Embryonic facial prominence (tissue), 1 donor: ENCODE results near the gene ARHGAP8.
"Not testable (repeated sequence)": the region's sequence is repeated elsewhere in the genome, so short reads cannot be mapped to it uniquely, and the experiment has no call there.

Source experiments
- DNase-seq: peaks from one replicate; pipeline ENCODE4 v3.0.0-alpha.2; 2016; ENCODE audit errors: extremely low spot score

Gene ARHGAP8

GRCh38 chr22:44885806-44886360, 133.5 kb downstream of the ARHGAP8 start:
- DNase-seq: no peak

DNA sequence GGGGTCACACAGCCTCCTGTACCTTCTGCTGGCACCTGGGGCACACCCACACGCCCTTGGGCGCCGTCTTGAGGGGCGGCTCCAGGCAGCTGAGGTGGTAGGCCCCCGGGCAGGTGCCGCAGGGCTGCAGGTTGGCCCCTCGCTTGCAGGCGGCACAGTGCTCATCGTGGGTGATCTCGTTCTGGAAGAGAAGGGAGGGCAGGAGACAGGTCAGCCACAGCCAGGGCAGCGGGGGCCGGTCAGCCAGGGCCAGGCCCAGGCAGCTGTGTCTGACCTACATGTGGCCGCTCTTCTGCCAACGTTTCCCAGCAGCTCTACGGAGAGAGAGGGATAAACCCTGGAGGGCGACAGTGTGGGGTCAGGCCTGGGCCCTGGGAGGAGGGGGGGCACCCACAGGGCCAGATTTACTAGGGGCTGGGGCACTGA, 135.6 kb downstream of the ARHGAP8 start:
- no peak for DNase-seq

- no peak for DNase-seq
Observed at GRCh38 chr22:44888491-44889254, 136.3 kb downstream of the ARHGAP8 start.

DNA sequence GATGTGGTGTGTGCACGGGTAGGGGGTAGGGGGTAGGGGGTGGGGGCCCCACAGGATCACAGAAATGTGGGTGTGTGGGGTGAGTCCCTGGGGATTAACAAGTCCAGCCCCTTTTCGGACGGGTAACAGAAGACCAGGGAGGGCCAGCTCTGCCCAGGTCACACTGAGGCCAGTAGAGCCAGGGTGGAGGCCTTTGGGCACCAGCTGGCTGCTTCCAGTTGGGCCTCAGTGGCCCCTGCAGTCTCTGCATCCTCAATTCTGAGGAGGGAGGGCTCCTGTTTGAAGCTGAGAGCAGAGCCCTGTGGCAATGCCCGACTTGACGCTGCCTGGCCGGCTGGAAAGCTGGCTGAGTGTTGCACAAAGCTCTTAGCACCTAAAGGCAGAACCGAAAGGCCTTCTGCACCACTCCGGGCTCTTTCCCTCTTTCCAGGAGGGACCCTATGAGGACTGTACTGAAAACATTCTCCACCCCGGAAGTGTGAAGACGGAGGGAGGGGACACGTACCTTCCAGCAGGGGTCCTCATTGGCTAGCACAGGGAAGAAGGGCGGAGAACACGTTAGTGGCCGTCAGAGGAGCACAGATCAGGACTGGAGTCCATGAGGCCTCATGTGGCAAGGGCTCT, 137.0 kb downstream of the ARHGAP8 start:
- no peak for DNase-seq

GRCh38 chr22:44890416-44891292, 138.3 kb downstream of the ARHGAP8 start:
- no peak for DNase-seq

DNA sequence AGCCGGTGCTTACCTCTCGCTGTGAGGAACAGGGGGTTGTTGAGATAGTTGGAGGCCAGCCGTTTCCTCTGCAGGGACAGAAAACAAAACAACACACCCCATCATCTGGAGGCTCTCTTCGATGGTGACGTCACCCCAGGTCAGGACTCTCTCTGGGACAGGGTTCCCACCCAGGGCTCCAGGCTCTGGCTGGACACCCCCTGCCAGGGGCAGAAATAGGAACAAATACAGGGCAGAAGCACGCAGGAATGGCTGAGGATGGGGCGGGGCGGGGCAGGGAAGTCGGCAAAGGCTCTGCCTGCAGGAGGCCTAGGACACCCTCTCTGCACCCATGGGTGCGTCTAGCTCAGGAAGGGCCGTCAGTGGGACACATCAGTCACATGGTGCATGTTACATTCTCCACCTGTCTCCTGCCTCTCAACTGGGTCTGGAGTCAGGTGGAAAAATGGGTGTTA, 138.9 kb downstream of the ARHGAP8 start:
- DNase-seq: no peak

GRCh38 chr22:44891791-44892190, 139.4 kb downstream of the ARHGAP8 start:
- no peak for DNase-seq

DNA sequence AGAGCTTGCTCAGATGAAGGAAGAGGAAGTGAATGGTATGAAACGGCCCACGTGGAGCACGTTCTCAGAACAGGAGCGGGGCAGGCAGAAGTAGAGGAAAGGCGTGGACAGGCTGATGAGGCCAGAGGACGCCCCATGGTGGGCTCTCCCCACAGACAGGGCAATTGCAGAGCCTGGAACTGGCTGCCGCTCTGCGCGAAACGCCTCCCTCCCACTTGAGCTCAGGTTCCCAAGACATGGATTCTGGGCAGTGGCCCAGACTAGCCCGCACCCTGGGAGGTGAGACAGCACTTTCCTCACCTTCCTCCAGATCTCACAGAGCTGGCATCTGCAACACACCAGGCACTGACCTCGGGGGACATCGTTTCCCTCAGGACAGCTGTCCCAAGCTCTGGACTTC, 139.9 kb downstream of the ARHGAP8 start:
- DNase-seq: no peak

DNA sequence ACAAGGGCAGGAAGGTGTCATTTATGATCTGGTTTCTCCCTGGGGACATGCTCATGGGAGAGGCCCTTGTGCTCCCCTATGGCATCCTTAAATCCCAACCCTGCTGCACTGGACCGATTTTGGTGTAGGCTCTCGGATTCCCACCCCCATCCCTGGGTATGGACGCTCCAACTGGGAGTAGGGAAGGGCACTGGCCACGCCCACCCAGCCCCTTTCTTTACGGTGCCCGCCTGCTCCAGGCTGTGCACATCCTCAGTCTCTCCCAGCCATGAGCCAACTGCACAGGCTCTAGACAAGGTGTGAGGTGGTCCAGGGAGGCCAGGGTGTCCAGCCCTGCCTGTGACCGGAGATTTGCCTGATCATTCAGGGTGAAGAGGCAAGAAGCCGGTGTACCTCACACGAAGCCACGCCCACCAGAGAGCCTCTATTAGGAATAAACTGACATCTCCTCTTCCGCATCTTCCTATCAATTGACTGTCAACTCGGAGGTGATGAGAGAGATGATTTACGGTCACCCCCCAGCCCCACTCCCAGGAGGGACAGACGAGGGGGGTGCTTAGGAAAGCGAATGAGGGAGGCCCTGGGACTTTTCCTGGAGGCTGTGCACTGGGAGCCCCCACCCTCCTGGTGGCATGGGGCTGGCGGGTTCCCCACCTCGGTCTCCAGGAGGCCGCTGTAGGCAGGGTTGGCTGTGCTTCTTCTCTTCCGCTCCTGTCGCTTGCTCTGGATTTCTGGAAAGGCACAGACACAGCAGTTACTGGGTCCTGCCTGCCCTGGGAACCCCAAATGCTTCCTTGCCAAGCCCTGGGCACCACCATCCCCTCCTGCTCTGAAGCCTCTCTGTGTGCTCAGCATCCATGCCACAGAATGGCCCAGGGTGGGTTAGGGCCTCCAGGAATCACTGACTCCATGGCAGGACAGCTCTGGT, 140.7 kb downstream of the ARHGAP8 start:
- no peak for DNase-seq

GRCh38 chr22:44893731-44894080, 141.3 kb downstream of the ARHGAP8 start:
- no peak for DNase-seq

DNA sequence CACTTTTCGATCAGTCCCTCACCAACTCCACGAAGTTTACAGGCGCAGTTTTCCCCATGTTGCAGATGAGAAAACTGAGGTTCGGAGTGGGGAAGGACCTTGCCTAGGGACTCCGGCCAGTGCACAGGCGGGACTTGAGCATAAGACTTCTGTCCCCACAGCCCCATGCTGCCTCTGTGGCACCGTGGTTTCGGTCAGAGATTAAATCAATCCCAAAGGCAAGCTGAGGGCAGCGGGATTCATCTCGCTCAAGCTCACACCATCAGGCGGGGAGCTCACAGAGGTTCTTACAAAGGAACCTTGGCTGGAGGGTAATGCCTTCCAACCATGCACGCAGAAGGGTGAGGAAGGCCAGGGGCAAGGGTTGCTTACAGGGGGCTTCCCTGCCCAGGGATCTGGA, 141.9 kb downstream of the ARHGAP8 start:
- no peak for DNase-seq

DNA sequence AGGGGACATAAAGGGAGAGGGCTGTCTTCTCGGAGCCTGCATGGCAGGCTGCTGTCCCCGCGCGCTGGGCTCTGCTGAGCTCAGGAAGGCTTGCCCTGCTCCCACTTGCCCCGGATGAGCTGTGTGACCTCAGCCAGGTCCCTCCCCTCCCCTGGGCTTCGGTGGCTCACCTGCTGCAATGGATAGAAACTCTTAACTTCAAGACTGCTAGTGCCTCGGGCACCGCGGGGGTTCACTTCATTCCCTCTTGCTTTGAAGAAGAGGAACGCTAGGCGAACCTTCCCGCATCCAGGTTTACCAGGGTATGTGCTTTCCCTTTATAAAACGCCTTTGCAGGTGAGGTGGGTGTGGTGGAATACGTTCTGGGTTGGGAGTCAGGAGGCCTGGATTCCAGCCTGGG, 142.4 kb downstream of the ARHGAP8 start:
- DNase-seq: no peak

DNA sequence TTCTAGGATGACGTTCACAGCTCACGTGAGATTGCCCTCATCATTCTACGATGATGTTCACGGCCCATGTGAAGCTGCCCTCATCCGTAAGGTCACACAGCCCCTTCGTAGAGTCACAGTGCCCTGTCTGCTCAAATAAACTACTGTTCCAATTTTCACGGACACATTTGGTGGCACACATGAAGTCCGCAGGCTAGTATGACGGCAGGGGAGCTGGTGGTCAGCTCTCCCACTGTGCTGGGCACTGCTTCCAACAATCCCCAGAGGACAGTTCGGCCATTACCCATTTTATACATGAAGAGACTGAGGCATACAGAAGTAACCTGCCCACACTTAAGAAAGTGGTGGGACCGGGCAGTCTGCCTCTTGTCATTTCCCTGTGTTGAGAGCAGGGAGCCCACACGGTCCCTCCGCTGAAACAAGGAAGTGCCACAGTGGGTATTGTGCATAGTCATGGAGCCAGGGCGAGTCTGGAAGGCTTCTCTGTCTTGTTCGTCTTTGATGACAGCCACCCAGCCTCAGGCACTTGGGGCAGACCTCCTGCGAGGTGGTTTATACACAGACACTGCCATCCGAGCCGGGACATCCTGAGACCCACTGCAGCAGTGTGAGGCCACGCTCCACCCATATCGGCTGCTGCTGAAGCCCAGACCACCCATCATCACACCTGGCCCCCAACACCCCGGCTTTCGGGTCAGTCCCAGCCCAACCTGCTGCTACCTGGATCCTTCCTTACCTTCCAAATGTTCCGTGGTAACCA, 143.1 kb downstream of the ARHGAP8 start:
- no peak for DNase-seq

GRCh38 chr22:44898236-44898635, 145.9 kb downstream of the ARHGAP8 start:
- no peak for DNase-seq

DNA sequence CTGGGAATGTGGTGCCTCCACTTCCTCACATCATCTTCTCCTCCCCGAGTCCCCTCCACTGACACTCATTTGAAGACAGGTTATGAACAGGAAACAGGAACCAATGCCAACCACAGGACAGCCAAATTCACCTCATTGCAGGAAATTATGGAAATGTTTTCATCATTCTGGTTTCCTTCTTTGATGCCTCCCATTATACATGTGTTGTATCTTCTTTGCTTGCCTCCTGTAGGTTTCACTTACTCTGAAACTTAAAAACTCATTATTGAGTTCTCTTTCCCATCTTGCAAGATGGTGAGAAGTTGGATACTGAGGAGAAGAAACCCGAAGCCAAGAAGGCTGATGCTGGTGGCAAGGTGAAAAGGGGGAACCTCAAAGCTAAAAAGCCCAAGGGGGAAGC, 148.9 kb downstream of the ARHGAP8 start:
- DNase-seq: no peak

GRCh38 chr22:44903164-44903563, 150.8 kb downstream of the ARHGAP8 start:
- DNase-seq: not testable (repeated sequence)

DNA sequence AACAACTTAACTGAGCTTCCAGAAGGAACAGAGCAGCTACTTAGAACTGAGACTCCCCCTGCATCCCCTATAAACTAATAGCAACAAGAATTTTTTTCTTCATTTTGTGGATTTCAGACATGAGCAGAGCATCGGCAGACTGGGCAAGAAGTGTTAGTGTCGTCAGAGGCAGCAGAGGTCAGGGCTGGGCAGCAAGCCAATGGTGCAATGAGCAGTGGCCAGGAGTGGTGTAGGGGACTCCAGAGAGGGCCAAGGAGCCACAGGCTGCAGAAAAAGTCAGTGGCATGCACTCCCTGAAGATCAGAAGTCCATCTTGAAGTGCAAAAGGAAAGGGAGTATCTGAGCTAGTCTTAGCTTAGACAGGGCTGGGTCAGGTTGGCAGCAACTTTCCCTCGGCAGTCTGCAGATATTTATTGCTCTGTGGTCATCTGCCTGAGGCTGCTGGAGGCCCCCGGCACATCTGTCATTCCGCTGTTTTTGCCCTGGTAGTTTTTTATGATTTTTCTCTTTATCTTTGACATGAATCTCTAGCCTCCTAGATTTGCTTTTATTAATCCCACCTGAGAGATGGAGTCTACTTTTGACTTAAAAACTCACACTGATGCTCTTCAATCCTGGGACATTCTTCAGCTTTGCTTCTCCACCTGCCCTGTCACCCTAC, 152.2 kb downstream of the ARHGAP8 start:
- not testable (repeated sequence) for DNase-seq

- DNase-seq: no peak
Observed at GRCh38 chr22:44906248-44906936, 154.0 kb downstream of the ARHGAP8 start.

DNA sequence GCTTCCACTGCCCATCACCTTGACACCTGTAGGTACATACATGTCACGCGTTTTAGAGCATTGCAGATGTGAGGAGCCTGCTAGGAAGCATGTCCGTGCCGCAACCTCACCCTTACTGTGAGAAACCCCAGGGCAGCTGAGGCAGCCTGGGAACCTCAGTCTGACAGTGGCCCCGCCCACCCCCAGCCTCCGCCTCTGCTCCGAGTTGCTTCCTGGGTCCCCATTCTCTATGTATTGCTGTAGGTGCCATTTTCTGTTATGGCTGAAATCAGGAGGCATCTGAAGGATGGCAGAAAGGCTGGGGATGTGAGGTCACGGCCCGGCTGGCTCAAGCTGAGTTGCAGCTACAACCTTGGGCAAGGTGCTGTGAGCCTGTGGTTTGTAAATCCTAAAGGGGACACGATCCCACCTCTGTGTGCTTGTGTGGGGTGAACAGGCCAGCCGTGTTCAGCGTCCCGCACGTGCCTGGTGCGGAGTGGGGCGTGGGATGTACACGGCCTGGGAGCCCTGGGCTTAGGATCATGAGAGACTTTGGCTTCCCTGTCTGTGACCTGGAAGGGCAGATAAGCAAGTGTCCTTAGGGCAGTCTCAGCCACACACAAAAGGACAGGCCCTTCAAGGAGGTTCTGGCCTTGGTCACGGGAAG, 154.7 kb downstream of the ARHGAP8 start:
- DNase-seq: no peak
